ENCODE results near the gene APBA2.

- TF ChIP-seq POLR2A (IDR thresholded peaks at IDR 0.05) = no peak
- TF ChIP-seq, protein P1, sequence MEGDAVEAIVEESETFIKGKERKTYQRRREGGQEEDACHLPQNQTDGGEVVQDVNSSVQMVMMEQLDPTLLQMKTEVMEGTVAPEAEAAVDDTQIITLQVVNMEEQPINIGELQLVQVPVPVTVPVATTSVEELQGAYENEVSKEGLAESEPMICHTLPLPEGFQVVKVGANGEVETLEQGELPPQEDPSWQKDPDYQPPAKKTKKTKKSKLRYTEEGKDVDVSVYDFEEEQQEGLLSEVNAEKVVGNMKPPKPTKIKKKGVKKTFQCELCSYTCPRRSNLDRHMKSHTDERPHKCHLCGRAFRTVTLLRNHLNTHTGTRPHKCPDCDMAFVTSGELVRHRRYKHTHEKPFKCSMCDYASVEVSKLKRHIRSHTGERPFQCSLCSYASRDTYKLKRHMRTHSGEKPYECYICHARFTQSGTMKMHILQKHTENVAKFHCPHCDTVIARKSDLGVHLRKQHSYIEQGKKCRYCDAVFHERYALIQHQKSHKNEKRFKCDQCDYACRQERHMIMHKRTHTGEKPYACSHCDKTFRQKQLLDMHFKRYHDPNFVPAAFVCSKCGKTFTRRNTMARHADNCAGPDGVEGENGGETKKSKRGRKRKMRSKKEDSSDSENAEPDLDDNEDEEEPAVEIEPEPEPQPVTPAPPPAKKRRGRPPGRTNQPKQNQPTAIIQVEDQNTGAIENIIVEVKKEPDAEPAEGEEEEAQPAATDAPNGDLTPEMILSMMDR (IDR thresholded peaks at IDR 0.05) = no peak
These were observed 9.5 kb upstream of the APBA2 start for GRCh38 chr15:28876131-28876844.
